Activated T-helper 2 cell treated with anti-CD3 and anti-CD28 coated beads, Interferon-gamma antibody, Interleukin-2, Interleukin-4, amounts not matched to agents 10 μg/mL and 5 μg/mL and 100 μg/mL, durations not matched to agents 14 hours and 24 hours and 36 hours (primary cell): ENCODE data around the gene PRPS1. TPM values are rescaled to one million over a fixed set of nuclear protein-coding genes. Genes with fewer than 3 reads are reported as not detected.
"Not testable (repeated sequence)": the region's sequence is repeated elsewhere in the genome, so short reads cannot be mapped to it uniquely, and the experiment has no call there.

ENCODE experiments used
- DNase-seq: peaks from one replicate; pipeline ENCODE4 v3.0.0; 2021; ENCODE audit warnings: low spot score
- H3K27ac Mint-ChIP-seq: one replicate; pipeline ENCODE4 v1.8.0; 2021; ENCODE audit warnings: mixed read lengths
- H3K27me3 Mint-ChIP-seq: one replicate; pipeline ENCODE4 v1.8.0; 2021; ENCODE audit warnings: low read depth, mixed read lengths
- H3K36me3 Mint-ChIP-seq: one replicate; pipeline ENCODE4 v1.8.0; 2021; ENCODE audit warnings: low read depth, mixed read lengths
- H3K4me1 Mint-ChIP-seq: one replicate; pipeline ENCODE4 v1.8.0; 2021; ENCODE audit warnings: low read depth, mixed read lengths
- H3K4me3 Mint-ChIP-seq: one replicate; pipeline ENCODE4 v1.8.0; 2021; ENCODE audit warnings: low read depth, mild to moderate bottlenecking, moderate library complexity, mixed read lengths
- H3K9me3 Mint-ChIP-seq: one replicate; pipeline ENCODE4 v1.8.0; 2021; ENCODE audit warnings: mixed read lengths
- intact Hi-C: fragments of 100-400 bp; cut with micrococcal nuclease; formaldehyde crosslinking; loops from one replicate; pipeline ENCODE4 v1.15.1; 2023
- total RNA-seq: library from RNA; stranded (reverse); gene quantifications from 2 replicates; pipeline ENCODE4 v1.2.3, GENCODE V29; 2022

The PRPS1 gene
- total RNA-seq, 1 donor from 2014 or later, result 94.4 TPM

GRCh38 chrX:107671256-107671655 lies 42.9 kb downstream of the PRPS1 start:
- H3K27me3 Mint-ChIP-seq, H3K27ac Mint-ChIP-seq, H3K4me3 Mint-ChIP-seq, H3K9me3 Mint-ChIP-seq, DNase-seq: not testable (repeated sequence)
- Mint-ChIP-seq H3K4me1 (peaks cover 34% of the 10 kb centered on the region), H3K36me3 (peaks cover 13% of the 10 kb centered on the region)
- intact Hi-C loops, result loop anchor here (5.0 kb wide), 1 partner anchor 176 kb away; no protein-coding TSS in a partner anchor

- Mint-ChIP-seq H3K36me3 (peaks cover 5% of the 10 kb centered on the region), H3K27me3 (no peaks in the 10 kb centered on the region), H3K4me3 (peak overlapping the region; percentile 54), H3K27ac (peak overlapping the region; percentile 99), H3K4me1 (peaks cover 37% of the 10 kb centered on the region), H3K9me3 (no peaks in the 10 kb centered on the region)
- intact Hi-C loops, result loop anchor here (1.0 to 5.0 kb wide), 3 partner anchors 45 to 174 kb away; partner anchors contain the start of genes NCBP2L and PRPS1
- DNase-seq, result peak; percentile 74
These were observed 44.7 kb downstream of the PRPS1 start for GRCh38 chrX:107672955-107673378.

- peak overlapping the region; percentile 99 for H3K27ac Mint-ChIP-seq
These were observed 45.1 kb downstream of the PRPS1 start for GRCh38 chrX:107673431-107673830.

GRCh38 chrX:107673933-107674479 lies 45.7 kb downstream of the PRPS1 start:
- no peaks in the 10 kb centered on the region for H3K27me3 Mint-ChIP-seq
- DNase-seq, result peak; percentile 86
- intact Hi-C loops, result loop anchor here (1.0 to 5.0 kb wide), 5 partner anchors 37 to 173 kb away; partner anchors contain the start of genes NCBP2L and PRPS1
- peak overlapping the region; percentile 90 for H3K4me3 Mint-ChIP-seq
- peaks cover 5% of the 10 kb centered on the region for H3K36me3 Mint-ChIP-seq
- peaks cover 48% of the 10 kb centered on the region for H3K4me1 Mint-ChIP-seq
- H3K9me3 Mint-ChIP-seq, result no peaks in the 10 kb centered on the region
- peak overlapping the region; percentile 99 for H3K27ac Mint-ChIP-seq

More at GRCh38 chrX:107673431-107673830, 45.1 kb downstream of the PRPS1 start:
- no peaks in the 10 kb centered on the region for H3K9me3 Mint-ChIP-seq
- peaks cover 42% of the 10 kb centered on the region for H3K4me1 Mint-ChIP-seq
- intact Hi-C loops, result loop anchor here (1.0 to 5.0 kb wide), 3 partner anchors 45 to 174 kb away; partner anchors contain the start of genes NCBP2L and PRPS1
- no peak for DNase-seq
- H3K36me3 Mint-ChIP-seq, result peaks cover 5% of the 10 kb centered on the region
- H3K4me3 Mint-ChIP-seq, result peak overlapping the region; percentile 54
- H3K27me3 Mint-ChIP-seq, result no peaks in the 10 kb centered on the region

GRCh38 chrX:107674480-107675364 lies 46.4 kb downstream of the PRPS1 start:
- Mint-ChIP-seq H3K9me3 (no peaks in the 10 kb centered on the region), H3K4me1 (peaks cover 53% of the 10 kb centered on the region), H3K36me3 (peaks cover 5% of the 10 kb centered on the region), H3K4me3 (peak overlapping the region; percentile 90), H3K27ac (peak overlapping the region; percentile 99), H3K27me3 (no peaks in the 10 kb centered on the region)
- peak; percentile 33 for DNase-seq
- intact Hi-C loops, result loop anchor here (1.0 to 5.0 kb wide), 3 partner anchors 37 to 173 kb away; no protein-coding TSS in a partner anchor

GRCh38 chrX:107675365-107675654 lies 47.0 kb downstream of the PRPS1 start:
- Mint-ChIP-seq H3K27ac (peak overlapping the region; percentile 99), H3K36me3 (peaks cover 5% of the 10 kb centered on the region), H3K9me3 (no peaks in the 10 kb centered on the region), H3K27me3 (no peaks in the 10 kb centered on the region), H3K4me3 (peak overlapping the region; percentile 90), H3K4me1 (peaks cover 56% of the 10 kb centered on the region)
- no peak for DNase-seq
- intact Hi-C loops, result no loop called here

- Mint-ChIP-seq H3K4me1 (peaks cover 58% of the 10 kb centered on the region), H3K27me3 (no peaks in the 10 kb centered on the region), H3K9me3 (no peaks in the 10 kb centered on the region), H3K27ac (peak overlapping the region; percentile 99), H3K4me3 (peak overlapping the region; percentile 90), H3K36me3 (peaks cover 5% of the 10 kb centered on the region)
- intact Hi-C loops, result loop anchor here (2.0 kb wide), 1 partner anchor 151 kb away; no protein-coding TSS in a partner anchor
- no peak for DNase-seq
These were observed 47.7 kb downstream of the PRPS1 start for GRCh38 chrX:107675823-107676555.

- Mint-ChIP-seq H3K9me3 (no peaks in the 10 kb centered on the region), H3K4me1 (peaks cover 58% of the 10 kb centered on the region), H3K27me3 (no peaks in the 10 kb centered on the region), H3K36me3 (peaks cover 5% of the 10 kb centered on the region), H3K4me3 (peak overlapping the region; percentile 90), H3K27ac (peak overlapping the region; percentile 99)
- intact Hi-C loops, result loop anchor here (2.0 kb wide), 1 partner anchor 150 kb away; no protein-coding TSS in a partner anchor
- peak; percentile 38 for DNase-seq
These were observed 48.5 kb downstream of the PRPS1 start for GRCh38 chrX:107676559-107677378.

- intact Hi-C loops, result loop anchor here (2.0 kb wide), 1 partner anchor 149 kb away; no protein-coding TSS in a partner anchor
- Mint-ChIP-seq H3K27ac (peak overlapping the region; percentile 99), H3K27me3 (no peaks in the 10 kb centered on the region), H3K9me3 (no peaks in the 10 kb centered on the region), H3K4me3 (peak overlapping the region; percentile 90), H3K4me1 (peaks cover 56% of the 10 kb centered on the region), H3K36me3 (peaks cover 5% of the 10 kb centered on the region)
- no peak for DNase-seq
These were observed 49.2 kb downstream of the PRPS1 start for GRCh38 chrX:107677501-107677901.

GRCh38 chrX:107677909-107678308 lies 49.6 kb downstream of the PRPS1 start:
- H3K9me3 Mint-ChIP-seq, result no peaks in the 10 kb centered on the region
- peak overlapping the region; percentile 76 for H3K27ac Mint-ChIP-seq
- no peak overlapping the region for H3K4me3 Mint-ChIP-seq
- no peaks in the 10 kb centered on the region for H3K27me3 Mint-ChIP-seq
- no peak for DNase-seq
- peaks cover 55% of the 10 kb centered on the region for H3K4me1 Mint-ChIP-seq
- intact Hi-C loops, result loop anchor here (2.0 kb wide), 1 partner anchor 149 kb away; no protein-coding TSS in a partner anchor
- H3K36me3 Mint-ChIP-seq, result peaks cover 5% of the 10 kb centered on the region

- Mint-ChIP-seq H3K9me3 (no peaks in the 10 kb centered on the region), H3K27me3 (no peaks in the 10 kb centered on the region), H3K4me1 (peaks cover 53% of the 10 kb centered on the region), H3K36me3 (peaks cover 5% of the 10 kb centered on the region), H3K27ac (peak overlapping the region; percentile 76), H3K4me3 (peak overlapping the region; percentile 17)
- intact Hi-C loops, result no loop called here
- peak; percentile 72 for DNase-seq
These were observed 50.8 kb downstream of the PRPS1 start for GRCh38 chrX:107678957-107679740.
